Measurements from ENCODE around the gene CA11. TPM values are rescaled to one million over a fixed set of nuclear protein-coding genes. Genes with fewer than 3 reads are reported as not detected.

CA11 gene
- total RNA-seq, 6 experiments from 2014 or later, result 0.53 to 2.5 (median 1.4) TPM

GRCh38 chr19:48639483-48640375, 6.3 kb downstream of the CA11 start:
- H3K27ac Mint-ChIP-seq, result no peak overlapping the region
- H3K4me3 Mint-ChIP-seq, result 0 out of 2 replicates have a peak overlapping the region, but pooled peaks have one; percentile 24
- no peaks in the 10 kb centered on the region for H3K36me3 Mint-ChIP-seq (ENCODE audit: low read depth)
- H3K4me1 Mint-ChIP-seq (ENCODE audit: low read depth), result peaks cover 32% of the 10 kb centered on the region
- DNase-seq, result no peak
- TF ChIP-seq CTCF (IDR thresholded peaks at IDR 0.05), result no peak
- H3K27me3 Mint-ChIP-seq (ENCODE audit: insufficient read depth), result peaks cover 27% of the 10 kb centered on the region
- H3K9me3 Mint-ChIP-seq, result no peaks in the 10 kb centered on the region

GRCh38 chr19:48638831-48639381, 7.1 kb downstream of the CA11 start:
- Mint-ChIP-seq H3K27ac (no peak overlapping the region), H3K9me3 (no peaks in the 10 kb centered on the region), H3K27me3 (ENCODE audit: insufficient read depth) (peaks cover 27% of the 10 kb centered on the region), H3K4me1 (ENCODE audit: low read depth) (peaks cover 40% of the 10 kb centered on the region), H3K4me3 (peak overlapping the region; percentile 91), H3K36me3 (ENCODE audit: low read depth) (no peaks in the 10 kb centered on the region)
- DNase-seq, result no peak
- no peak for TF ChIP-seq CTCF (IDR thresholded peaks at IDR 0.05)

- Mint-ChIP-seq H3K4me3 (peak overlapping the region; percentile 91), H3K36me3 (ENCODE audit: low read depth) (no peaks in the 10 kb centered on the region), H3K27ac (peak overlapping the region; percentile 98), H3K27me3 (ENCODE audit: insufficient read depth) (peaks cover 24% of the 10 kb centered on the region), H3K9me3 (no peaks in the 10 kb centered on the region), H3K4me1 (ENCODE audit: low read depth) (peaks cover 46% of the 10 kb centered on the region)
- peak; percentile 31; the same call in 1 of the 2 replicates for TF ChIP-seq CTCF (IDR thresholded peaks at IDR 0.05)
- peak; percentile 81 for DNase-seq
Observed at GRCh38 chr19:48637948-48638830, 7.8 kb downstream of the CA11 start.

- peaks cover 53% of the 10 kb centered on the region for H3K4me1 Mint-ChIP-seq (ENCODE audit: low read depth)
- no peaks in the 10 kb centered on the region for H3K9me3 Mint-ChIP-seq
- peak; percentile 97 for DNase-seq
- no peak for TF ChIP-seq CTCF (IDR thresholded peaks at IDR 0.05)
- no peaks in the 10 kb centered on the region for H3K36me3 Mint-ChIP-seq (ENCODE audit: low read depth)
- H3K4me3 Mint-ChIP-seq, result peak overlapping the region; percentile 91
- peak overlapping the region; percentile 98 for H3K27ac Mint-ChIP-seq
- H3K27me3 Mint-ChIP-seq (ENCODE audit: insufficient read depth), result peaks cover 21% of the 10 kb centered on the region
Observed at GRCh38 chr19:48637449-48637947, 8.5 kb downstream of the CA11 start.

- Mint-ChIP-seq H3K27ac (peak within 1 kb of the TSS; percentile 98), H3K4me3 (peak within 1 kb of the TSS; percentile 91), H3K4me1 (ENCODE audit: low read depth) (peaks cover 57% of the 10 kb centered on the region), H3K36me3 (ENCODE audit: low read depth) (no peaks in the 10 kb centered on the region), H3K27me3 (ENCODE audit: insufficient read depth) (peaks cover 19% of the 10 kb centered on the region), H3K9me3 (no peaks in the 10 kb centered on the region)
- no peak for DNase-seq
- TF ChIP-seq CTCF (IDR thresholded peaks at IDR 0.05), result peak; percentile 43
Observed at GRCh38 chr19:48636859-48637448, 9.0 kb downstream of the CA11 start, which contains the start of gene DBP. Gene DBP (minus strand): TSS chr19:48637379. CDS start chr19:48636994, 385 bp downstream.

All from HFFc6 (cell line).